Measurements from ENCODE around the gene PTH2R.
A peak's percentile ranks its signal among the peaks of the same experiment; 100 is the strongest.

Gene PTH2R

DNA sequence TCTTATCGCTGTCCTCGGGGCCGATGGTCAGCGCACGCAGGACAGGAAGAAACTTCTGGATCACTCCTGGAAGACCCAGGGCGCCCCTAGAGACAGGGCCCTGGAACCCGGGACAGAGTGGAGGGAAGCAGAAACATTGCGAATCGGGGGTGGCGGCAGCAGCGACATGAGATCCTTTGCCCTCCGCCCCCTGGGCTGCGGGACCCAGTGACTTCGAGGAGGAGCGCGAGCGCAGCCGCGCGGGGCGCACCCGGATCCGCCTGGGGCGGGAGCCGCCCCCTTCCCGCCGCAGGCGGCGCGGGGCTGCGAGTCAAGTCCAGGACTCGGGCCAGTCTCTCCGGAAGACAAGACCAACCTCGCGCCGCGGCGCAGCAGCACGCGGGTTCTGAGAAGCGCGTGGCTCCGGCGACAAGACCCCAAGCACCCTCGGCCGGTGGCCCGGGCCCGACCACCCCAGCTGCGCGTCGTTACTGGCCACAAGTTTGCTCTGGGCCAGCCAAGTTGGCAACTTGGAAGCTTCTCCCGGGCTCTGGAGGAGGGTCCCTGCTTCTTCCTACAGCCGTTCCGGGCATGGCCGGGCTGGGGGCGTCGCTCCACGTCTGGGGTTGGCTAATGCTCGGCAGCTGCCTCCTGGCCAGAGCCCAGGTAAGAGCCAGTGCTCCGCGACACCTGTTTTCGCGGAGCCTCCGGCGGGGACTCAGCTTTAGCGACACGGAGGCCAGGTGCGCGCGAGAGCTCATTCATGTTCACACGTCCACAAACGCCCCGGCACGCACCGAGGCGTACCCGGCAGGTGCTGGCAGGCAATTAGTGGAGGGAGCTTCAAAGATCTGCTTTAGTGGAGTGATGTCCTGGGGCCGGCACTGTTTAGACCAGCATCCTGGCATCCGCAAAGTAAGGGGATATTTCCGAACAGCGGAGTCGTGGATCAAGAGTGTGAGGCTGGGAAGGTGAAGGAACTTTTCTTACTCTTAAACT is at the start of gene PTH2R:
Gene PTH2R (plus strand): TSS at position 319 of the 978 bp plus-strand sequence. CDS start 252 bp downstream, at position 571.
- Histone ChIP-seq H3K9ac (ENCODE audit: low read depth, low read length) (peak within 1 kb of the TSS; percentile 40), H3K36me3 (ENCODE audit: insufficient read depth, low read length) (no peaks in the 10 kb centered on the region), H3K4me1 (ENCODE audit: insufficient read depth, low read length) (no peaks in the 10 kb centered on the region), H3K9me3 (ENCODE audit: control insufficient read depth, insufficient read depth, low read length) (no peaks in the 10 kb centered on the region)

DNA sequence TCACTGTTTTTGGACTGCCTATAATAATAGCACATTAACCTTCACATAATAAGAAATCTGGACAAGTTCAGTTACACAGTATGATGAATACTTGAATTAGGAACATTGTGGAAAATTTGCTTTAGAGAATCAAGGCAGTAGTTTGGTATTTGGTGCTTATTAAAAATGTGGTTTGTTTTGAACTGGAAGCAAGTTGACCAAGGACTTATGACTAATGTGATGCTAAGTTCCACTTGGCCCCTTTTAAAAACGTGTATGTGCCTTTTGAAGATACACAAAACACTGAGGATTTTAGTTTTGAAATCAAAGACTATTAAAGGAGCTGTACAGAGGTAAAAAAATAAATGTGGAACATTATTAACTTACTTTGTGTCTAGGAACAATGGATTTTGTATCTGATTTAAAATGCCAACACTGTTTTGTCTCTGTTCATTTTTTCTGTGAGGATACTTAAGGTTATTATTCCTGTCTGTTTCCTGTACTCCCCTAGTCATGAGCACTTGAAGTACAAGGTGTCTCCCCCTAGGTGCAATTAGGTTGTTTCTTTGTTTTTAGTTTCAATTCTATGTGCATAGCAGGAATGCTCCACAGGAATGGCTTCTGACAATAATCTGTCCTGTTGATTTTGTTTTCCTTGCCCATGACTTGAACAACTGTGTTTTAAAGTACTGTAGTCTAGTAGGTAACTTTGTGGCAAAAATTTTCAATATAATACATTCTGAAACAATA is 49.6 kb upstream of the PTH2R start:
- H3K9me3 ChIP-seq (ENCODE audit: control insufficient read depth, insufficient read depth, low read length), result no peaks in the 10 kb centered on the region
- no peaks in the 10 kb centered on the region for H3K4me1 ChIP-seq (ENCODE audit: insufficient read depth, low read length)
- peaks cover 9% of the 10 kb centered on the region; the same call in 1 of the 2 replicates for H3K36me3 ChIP-seq (ENCODE audit: insufficient read depth, low read length)
- no peak overlapping the region for H3K9ac ChIP-seq (ENCODE audit: low read depth, low read length)

- H3K36me3 ChIP-seq (ENCODE audit: insufficient read depth, low read length), result peaks cover 4% of the 10 kb centered on the region; the same call in 1 of the 2 replicates
- peak overlapping the region; percentile 36; the same call in 1 of the 2 replicates for H3K9ac ChIP-seq (ENCODE audit: low read depth, low read length)
- no peaks in the 10 kb centered on the region for H3K9me3 ChIP-seq (ENCODE audit: control insufficient read depth, insufficient read depth, low read length)
- no peaks in the 10 kb centered on the region for H3K4me1 ChIP-seq (ENCODE audit: insufficient read depth, low read length)
Observed at GRCh38 chr2:208358758-208359631, 47.6 kb upstream of the PTH2R start.

DNA sequence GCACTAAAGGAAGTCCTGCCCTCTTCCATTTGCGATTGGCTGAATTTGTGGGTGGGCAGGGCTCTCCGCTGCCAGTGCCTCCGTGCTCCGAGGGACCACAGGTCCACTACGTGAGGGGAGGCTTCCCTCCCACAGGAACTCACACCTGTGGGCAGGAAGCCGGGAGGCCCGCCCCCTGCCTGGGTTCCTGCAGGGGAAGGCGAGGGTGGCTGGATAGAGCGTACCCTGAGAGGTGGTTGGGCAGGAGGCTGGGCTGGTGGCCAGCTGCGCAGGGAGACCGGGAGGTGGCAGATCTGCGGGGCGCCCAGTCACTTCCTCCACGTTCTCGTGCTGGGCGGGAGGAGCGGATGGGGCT is 47.0 kb upstream of the PTH2R start:
- Histone ChIP-seq H3K4me1 (ENCODE audit: insufficient read depth, low read length) (no peaks in the 10 kb centered on the region), H3K36me3 (ENCODE audit: insufficient read depth, low read length) (peaks cover 4% of the 10 kb centered on the region; the same call in 1 of the 2 replicates), H3K9me3 (ENCODE audit: control insufficient read depth, insufficient read depth, low read length) (no peaks in the 10 kb centered on the region), H3K9ac (ENCODE audit: low read depth, low read length) (peak overlapping the region; percentile 36; the same call in 1 of the 2 replicates)

GRCh38 chr2:208360259-208361076 is 46.1 kb upstream of the PTH2R start:
- Histone ChIP-seq H3K9ac (ENCODE audit: low read depth, low read length) (peak overlapping the region; percentile 36; the same call in 1 of the 2 replicates), H3K4me1 (ENCODE audit: insufficient read depth, low read length) (no peaks in the 10 kb centered on the region), H3K9me3 (ENCODE audit: control insufficient read depth, insufficient read depth, low read length) (no peaks in the 10 kb centered on the region), H3K36me3 (ENCODE audit: insufficient read depth, low read length) (no peaks in the 10 kb centered on the region; the same call in 1 of the 2 replicates)

DNA sequence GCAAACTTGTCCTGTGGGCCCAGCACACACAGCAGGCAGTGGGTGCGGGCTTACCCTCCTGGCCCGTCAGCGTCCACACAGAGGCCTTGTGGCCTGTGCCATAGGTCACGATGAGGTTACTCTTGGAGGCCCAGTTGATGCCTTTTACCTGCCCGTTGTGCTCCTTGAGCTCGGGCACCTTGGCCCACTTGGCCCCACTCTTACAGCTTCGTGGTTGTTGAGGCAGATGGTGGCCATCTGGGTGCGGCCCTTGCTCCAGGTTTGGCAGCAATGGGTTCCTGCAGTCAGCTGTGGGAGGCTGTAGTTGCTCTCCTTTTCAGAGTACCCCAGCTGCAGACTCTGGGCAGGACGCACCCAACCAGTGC is 45.5 kb upstream of the PTH2R start:
- no peaks in the 10 kb centered on the region for H3K4me1 ChIP-seq (ENCODE audit: insufficient read depth, low read length)
- no peaks in the 10 kb centered on the region for H3K9me3 ChIP-seq (ENCODE audit: control insufficient read depth, insufficient read depth, low read length)
- H3K36me3 ChIP-seq (ENCODE audit: insufficient read depth, low read length), result no peaks in the 10 kb centered on the region; the same call in 1 of the 2 replicates
- H3K9ac ChIP-seq (ENCODE audit: low read depth, low read length), result no peak overlapping the region

- Histone ChIP-seq H3K36me3 (ENCODE audit: insufficient read depth, low read length) (no peaks in the 10 kb centered on the region), H3K4me1 (ENCODE audit: insufficient read depth, low read length) (no peaks in the 10 kb centered on the region), H3K9me3 (ENCODE audit: control insufficient read depth, insufficient read depth, low read length) (no peaks in the 10 kb centered on the region), H3K9ac (ENCODE audit: low read depth, low read length) (no peak overlapping the region)
Observed at GRCh38 chr2:208363485-208363884, 43.1 kb upstream of the PTH2R start.

- no peaks in the 10 kb centered on the region for H3K36me3 ChIP-seq (ENCODE audit: insufficient read depth, low read length)
- no peaks in the 10 kb centered on the region for H3K4me1 ChIP-seq (ENCODE audit: insufficient read depth, low read length)
- H3K9me3 ChIP-seq (ENCODE audit: control insufficient read depth, insufficient read depth, low read length), result no peaks in the 10 kb centered on the region
- H3K9ac ChIP-seq (ENCODE audit: low read depth, low read length), result no peak overlapping the region
Observed at GRCh38 chr2:208366215-208367127, 40.1 kb upstream of the PTH2R start.

GRCh38 chr2:208369091-208369490 is 37.5 kb upstream of the PTH2R start:
- no peaks in the 10 kb centered on the region for H3K9me3 ChIP-seq (ENCODE audit: control insufficient read depth, insufficient read depth, low read length)
- H3K9ac ChIP-seq (ENCODE audit: low read depth, low read length), result no peak overlapping the region
- H3K36me3 ChIP-seq (ENCODE audit: insufficient read depth, low read length), result no peaks in the 10 kb centered on the region
- no peaks in the 10 kb centered on the region for H3K4me1 ChIP-seq (ENCODE audit: insufficient read depth, low read length)

DNA sequence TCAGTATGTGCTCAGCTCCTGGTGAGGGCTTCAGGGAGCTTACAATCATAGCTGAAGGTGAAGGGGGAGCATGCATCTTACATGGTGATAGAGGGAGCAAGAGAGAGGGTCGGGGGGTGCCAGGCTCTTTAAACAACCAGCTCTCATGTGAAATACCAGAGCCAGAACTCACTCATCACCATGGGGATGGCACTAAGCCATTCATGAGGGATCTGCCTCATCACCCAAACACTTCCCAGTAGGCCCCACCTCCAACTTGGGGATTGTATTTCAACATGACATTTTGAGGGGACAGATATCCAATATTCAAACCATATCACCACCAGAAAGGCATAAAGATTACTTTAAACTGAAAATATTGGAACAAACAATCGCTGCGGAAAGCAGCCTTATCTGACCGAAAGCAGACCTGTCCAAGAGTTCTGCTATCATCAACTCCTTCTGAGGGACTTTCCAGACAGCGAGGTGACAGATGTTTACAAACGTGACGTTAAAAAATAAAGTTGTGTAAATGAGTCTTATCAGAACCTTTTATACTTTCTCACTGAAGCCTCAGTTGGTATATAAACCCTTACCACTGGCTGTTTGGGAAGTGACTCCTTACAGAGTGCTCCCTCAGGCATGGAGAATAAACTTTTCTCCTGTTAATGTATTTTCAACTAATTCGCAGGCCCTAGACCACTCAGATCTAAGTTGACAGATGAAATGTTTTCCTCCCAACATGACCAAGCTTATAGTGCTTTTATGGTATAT is 35.5 kb upstream of the PTH2R start:
- Histone ChIP-seq H3K9ac (ENCODE audit: low read depth, low read length) (no peak overlapping the region), H3K9me3 (ENCODE audit: control insufficient read depth, insufficient read depth, low read length) (no peaks in the 10 kb centered on the region), H3K36me3 (ENCODE audit: insufficient read depth, low read length) (no peaks in the 10 kb centered on the region), H3K4me1 (ENCODE audit: insufficient read depth, low read length) (peaks cover 6% of the 10 kb centered on the region)

- Histone ChIP-seq H3K9me3 (ENCODE audit: control insufficient read depth, insufficient read depth, low read length) (no peaks in the 10 kb centered on the region), H3K9ac (ENCODE audit: low read depth, low read length) (no peak overlapping the region), H3K4me1 (ENCODE audit: insufficient read depth, low read length) (peaks cover 6% of the 10 kb centered on the region), H3K36me3 (ENCODE audit: insufficient read depth, low read length) (no peaks in the 10 kb centered on the region)
Observed at GRCh38 chr2:208371634-208371935, 35.0 kb upstream of the PTH2R start.

DNA sequence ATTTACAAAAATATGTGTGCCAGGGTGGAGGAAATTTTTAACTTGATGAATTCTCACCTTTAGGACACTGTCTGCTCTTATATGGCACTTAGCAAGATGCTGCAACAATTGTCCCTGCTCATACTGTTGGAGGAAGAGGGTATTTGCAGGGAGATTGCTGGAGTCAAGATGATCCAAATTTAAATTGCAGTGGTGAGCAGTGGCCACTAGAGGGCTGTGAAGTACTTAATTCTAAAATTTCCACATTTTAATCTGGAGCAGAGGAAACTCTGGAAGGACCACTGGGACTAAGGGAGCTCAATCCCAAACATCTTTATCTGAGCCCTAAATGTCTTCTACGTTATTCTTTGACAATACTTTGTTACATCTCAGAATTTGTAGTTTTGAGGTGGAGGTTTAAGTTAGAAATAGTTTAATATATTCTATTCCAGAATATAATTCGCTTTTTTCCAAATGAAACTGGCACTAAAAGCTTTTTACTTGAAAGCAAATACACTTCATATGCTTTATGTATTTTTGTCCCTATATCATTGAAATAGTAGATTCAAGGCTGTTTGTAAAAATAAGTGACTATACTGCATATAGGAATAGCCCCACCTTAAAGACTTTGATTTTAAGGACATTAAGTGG is 33.0 kb upstream of the PTH2R start:
- H3K9me3 ChIP-seq (ENCODE audit: control insufficient read depth, insufficient read depth, low read length), result no peaks in the 10 kb centered on the region
- no peak overlapping the region for H3K9ac ChIP-seq (ENCODE audit: low read depth, low read length)
- H3K4me1 ChIP-seq (ENCODE audit: insufficient read depth, low read length), result peaks cover 6% of the 10 kb centered on the region

More for the DNA sequence above, 33.0 kb upstream of the PTH2R start:
- no peaks in the 10 kb centered on the region for H3K36me3 ChIP-seq (ENCODE audit: insufficient read depth, low read length)
